ENCODE results near the gene ENO1.

DNA sequence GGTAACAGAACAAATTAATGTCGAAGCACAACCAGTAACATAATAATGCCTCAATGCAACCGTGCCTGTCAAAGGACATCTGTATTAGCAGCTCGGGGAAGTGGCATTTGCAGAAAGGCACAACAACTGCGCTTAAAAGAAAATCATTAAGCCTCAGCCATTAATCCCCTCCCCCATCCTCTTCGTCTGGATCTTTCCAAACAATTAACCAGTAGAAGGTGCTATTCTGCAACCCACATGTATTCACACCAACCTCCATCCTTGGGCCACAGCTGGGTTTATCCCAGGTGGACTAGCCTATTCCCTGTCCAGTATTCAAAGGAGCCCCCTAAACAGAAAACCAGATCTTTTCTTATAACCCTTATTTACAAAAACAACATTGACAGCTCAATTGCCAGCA, 63.6 kb downstream of the ENO1 start:
- TF ChIP-seq POLR2A (IDR thresholded peaks at IDR 0.05; ENCODE audit: extremely low read depth, insufficient read length) = no peak
- TF ChIP-seq, protein P1, sequence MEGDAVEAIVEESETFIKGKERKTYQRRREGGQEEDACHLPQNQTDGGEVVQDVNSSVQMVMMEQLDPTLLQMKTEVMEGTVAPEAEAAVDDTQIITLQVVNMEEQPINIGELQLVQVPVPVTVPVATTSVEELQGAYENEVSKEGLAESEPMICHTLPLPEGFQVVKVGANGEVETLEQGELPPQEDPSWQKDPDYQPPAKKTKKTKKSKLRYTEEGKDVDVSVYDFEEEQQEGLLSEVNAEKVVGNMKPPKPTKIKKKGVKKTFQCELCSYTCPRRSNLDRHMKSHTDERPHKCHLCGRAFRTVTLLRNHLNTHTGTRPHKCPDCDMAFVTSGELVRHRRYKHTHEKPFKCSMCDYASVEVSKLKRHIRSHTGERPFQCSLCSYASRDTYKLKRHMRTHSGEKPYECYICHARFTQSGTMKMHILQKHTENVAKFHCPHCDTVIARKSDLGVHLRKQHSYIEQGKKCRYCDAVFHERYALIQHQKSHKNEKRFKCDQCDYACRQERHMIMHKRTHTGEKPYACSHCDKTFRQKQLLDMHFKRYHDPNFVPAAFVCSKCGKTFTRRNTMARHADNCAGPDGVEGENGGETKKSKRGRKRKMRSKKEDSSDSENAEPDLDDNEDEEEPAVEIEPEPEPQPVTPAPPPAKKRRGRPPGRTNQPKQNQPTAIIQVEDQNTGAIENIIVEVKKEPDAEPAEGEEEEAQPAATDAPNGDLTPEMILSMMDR (IDR thresholded peaks at IDR 0.05; ENCODE audit: low read depth, low read length) = no peak
- TF ChIP-seq, protein P2, sequence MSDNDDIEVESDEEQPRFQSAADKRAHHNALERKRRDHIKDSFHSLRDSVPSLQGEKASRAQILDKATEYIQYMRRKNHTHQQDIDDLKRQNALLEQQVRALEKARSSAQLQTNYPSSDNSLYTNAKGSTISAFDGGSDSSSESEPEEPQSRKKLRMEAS (IDR thresholded peaks at IDR 0.05; ENCODE audit: low read depth, low read length) = no peak
